DND-41 (cell line): ENCODE data around the gene QSOX2.

ENCODE experiments used
- ATAC-seq: fragments of 200-7000 bp; cut with Tn5 transposase; 3 replicates; pipeline ENCODE4 v1.9.1; 2021; ENCODE audit warnings: low read depth; ENCODE audit not compliant: insufficient read depth
- DNase-seq: peaks from one replicate; pipeline ENCODE4 v3.0.0-alpha.2; 2020
- H2AFZ ChIP-seq: 2 replicates; pipeline ENCODE4 v1.6.0; 2012; ENCODE audit warnings: low read depth, low read length
- H3K27ac ChIP-seq: 2 replicates; pipeline ENCODE4 v1.5.1; 2012; ENCODE audit warnings: low read length, inconsistent platforms
- H3K27me3 ChIP-seq: fragments of 200-600 bp; sonication (generic); 2 replicates; pipeline ENCODE4 v1.6.0; 2012; ENCODE audit warnings: low read length, mild to moderate bottlenecking, inconsistent platforms; ENCODE audit not compliant: insufficient read depth, poor library complexity
- H3K36me3 ChIP-seq: 2 replicates; pipeline ENCODE4 v1.5.1; 2012; ENCODE audit warnings: low read length, inconsistent platforms; ENCODE audit not compliant: insufficient read depth
- H3K4me1 ChIP-seq: 2 replicates; pipeline ENCODE4 v1.5.1; 2012; ENCODE audit warnings: mild to moderate bottlenecking, low read length; ENCODE audit not compliant: insufficient read depth
- H3K4me2 ChIP-seq: 2 replicates; pipeline ENCODE4 v1.6.0; 2012; ENCODE audit warnings: mild to moderate bottlenecking, moderate library complexity, low read length, inconsistent platforms; ENCODE audit not compliant: insufficient read depth
- H3K4me3 ChIP-seq, 2 experiments: fragments of 200-600 bp in 1 of 2; shearing (Covaris generic) in 1 of 2; 2 replicates each; pipeline ENCODE4 v1.5.1; 2012 to 2016; ENCODE audit warnings: inconsistent platforms in 2 of 2, low read length in 2 of 2, mild to moderate bottlenecking in 2 of 2, low read depth in 1 of 2, moderate library complexity in 1 of 2
- H3K79me2 ChIP-seq: 2 replicates; pipeline ENCODE4 v1.6.0; 2012; ENCODE audit warnings: low read length, inconsistent platforms; ENCODE audit not compliant: insufficient read depth
- H3K9ac ChIP-seq: 2 replicates; pipeline ENCODE4 v1.6.0; 2012; ENCODE audit warnings: low read depth, mild to moderate bottlenecking, inconsistent platforms, low read length, moderate library complexity
- H3K9me3 ChIP-seq: 2 replicates; pipeline ENCODE4 v1.5.1; 2012; ENCODE audit warnings: low read length, moderate library complexity, mild to moderate bottlenecking, inconsistent platforms; ENCODE audit not compliant: insufficient read depth, severe bottlenecking
- H4K20me1 ChIP-seq: 2 replicates; pipeline ENCODE4 v1.6.0; 2012; ENCODE audit warnings: low read length; ENCODE audit not compliant: insufficient read depth
- CTCF ChIP-seq: IDR thresholded peaks from 2 replicates; pipeline ENCODE4 v1.5.1; 2012; ENCODE audit warnings: borderline replicate concordance, low read length, moderate library complexity, mild to moderate bottlenecking; ENCODE audit not compliant: poor library complexity, severe bottlenecking; ENCODE audit errors: extremely low read depth
- EZH2 ChIP-seq: IDR thresholded peaks from 3 replicates; pipeline ENCODE4 v1.6.1; 2012; ENCODE audit warnings: borderline replicate concordance, low read depth, mild to moderate bottlenecking, moderate library complexity, low read length, inconsistent platforms; ENCODE audit not compliant: severe bottlenecking

QSOX2 gene

GRCh38 chr9:136282272-136282861 lies 36.8 kb upstream of the QSOX2 start:
- TF ChIP-seq EZH2 (no peak), CTCF (no peak)
- Histone ChIP-seq H3K27me3 (no peaks in the 10 kb centered on the region), H3K79me2 (no peaks in the 10 kb centered on the region), H4K20me1 (no peaks in the 10 kb centered on the region), H3K4me1 (no peaks in the 10 kb centered on the region), H3K4me3 (no peak overlapping the region), H2AFZ (no peak overlapping the region), H3K4me2 (no peak overlapping the region), H3K9ac (no peak overlapping the region), H3K27ac (no peak overlapping the region), H3K9me3 (no peaks in the 10 kb centered on the region), H3K36me3 (no peaks in the 10 kb centered on the region)
- ATAC-seq, result no peak
- no peak for DNase-seq

- Histone ChIP-seq H3K27ac (no peak overlapping the region), H3K4me3 (no peak overlapping the region), H4K20me1 (0 out of 2 replicates have a peak, but pooled peaks cover 3% of the 10 kb centered on the region), H3K9ac (no peak overlapping the region), H3K4me2 (no peak overlapping the region), H3K4me1 (no peaks in the 10 kb centered on the region), H2AFZ (no peak overlapping the region), H3K27me3 (no peaks in the 10 kb centered on the region), H3K9me3 (no peaks in the 10 kb centered on the region), H3K36me3 (no peaks in the 10 kb centered on the region), H3K79me2 (no peaks in the 10 kb centered on the region)
- DNase-seq, result no peak
- no peak for ATAC-seq
- no peak for TF ChIP-seq EZH2
- TF ChIP-seq CTCF, result no peak
Observed at GRCh38 chr9:136281421-136282271, 36.0 kb upstream of the QSOX2 start.

GRCh38 chr9:136280535-136281315 lies 35.1 kb upstream of the QSOX2 start:
- TF ChIP-seq CTCF, result no peak
- no peak for TF ChIP-seq EZH2
- H3K27me3 ChIP-seq, result peaks cover 3% of the 10 kb centered on the region
- no peaks in the 10 kb centered on the region for H3K9me3 ChIP-seq
- no peak overlapping the region for H3K9ac ChIP-seq
- H3K27ac ChIP-seq, result no peak overlapping the region
- no peak for ATAC-seq
- no peaks in the 10 kb centered on the region for H3K36me3 ChIP-seq
- no peak overlapping the region for H3K4me2 ChIP-seq
- no peaks in the 10 kb centered on the region for H3K79me2 ChIP-seq
- 0 out of 2 replicates have a peak, but pooled peaks cover 3% of the 10 kb centered on the region for H4K20me1 ChIP-seq
- H3K4me1 ChIP-seq, result no peaks in the 10 kb centered on the region
- DNase-seq, result no peak
- H2AFZ ChIP-seq, result no peak overlapping the region
- no peak overlapping the region for H3K4me3 ChIP-seq
